ENCODE results near the gene GMPS. TPM values are rescaled to one million over a fixed set of nuclear protein-coding genes. Genes with fewer than 3 reads are reported as not detected.
"Not testable (repeated sequence)": the region's sequence is repeated elsewhere in the genome, so short reads cannot be mapped to it uniquely, and the experiment has no call there.

The GMPS gene
- total RNA-seq (66.0 and 67.5 TPM in 2 replicates), polyA plus RNA-seq (15.0 and 18.7 TPM in 2 replicates), polyA minus RNA-seq (17.2 and 27.1 TPM in 2 replicates), Bru-seq, nascent RNA (percentile 91 among the genes with signal in this experiment), BruChase-seq, experiment 1, labeled RNA remaining after a 6-hour chase (percentile 86 among the genes with signal in this experiment), BruChase-seq, experiment 2, labeled RNA remaining after a 2-hour chase (percentile 83 among the genes with signal in this experiment)
- polyA plus RNA-seq (2011; cell fraction: cytosol; rRNA removed), result 32.9 and 37.0 TPM in 2 replicates
- 25.7 and 38.2 TPM in 2 replicates for polyA plus RNA-seq (2011; cell fraction: nucleus; rRNA removed)
- 53.3 and 77.6 TPM in 2 replicates for polyA plus RNA-seq (2012)
- 90.0 TPM for polyA minus RNA-seq (2011; cell fraction: cytosol; rRNA and poly(A)+ RNA removed)
- polyA minus RNA-seq (2011; cell fraction: nucleus; rRNA and poly(A)+ RNA removed), result 15.2 and 19.7 TPM in 2 replicates
- long read RNA-seq, full-length matches to known transcripts, result 132 of 147 reads
- long read RNA-seq, partial matches to known transcripts, result 8 of 147 reads
- long read RNA-seq, other reads (novel, unspliced or antisense), result 7 of 147 reads

- no peaks in the 10 kb centered on the region for H3K27me3 ChIP-seq (ENCODE audit: control insufficient read depth in 2 of 2, insufficient read depth in 2 of 2, low read length in 2 of 2)
- intact Hi-C loops (cut with micrococcal nuclease) (loop anchor here (1.0 to 10.0 kb wide), 3 partner anchors 16 to 1294 kb away; partner anchors contain the start of genes C3orf33, CCNL1 and SLC33A1), dilution Hi-C loops (cut with MboI; ENCODE audit: extremely low pct_ligation_motif_present, low sequenced_read_pairs) (no loop called here)
- POLR2A ChIA-PET, result interaction anchor here (0.7 to 1.2 kb wide), 2 partner anchors 16 to 64 kb away, joined by 4 read pairs; partner anchors contain the start of genes C3orf33 and SLC33A1
- peak within 1 kb of the TSS; percentile 99 for H3K4me2 ChIP-seq (ENCODE audit: insufficient read depth, low read length)
- peak within 1 kb of the TSS; percentile 93 to 98 (median 96) for H3K4me3 ChIP-seq (replicated peaks in 1 of 3; ENCODE audit: insufficient read depth in 1 of 3, low read depth in 1 of 3, low read length in 3 of 3)
- H3K9me1 ChIP-seq (replicated peaks; ENCODE audit: control insufficient read depth, extremely low read depth, insufficient read depth, low read length), result no peaks in the 10 kb centered on the region
- H3K27ac ChIP-seq (ENCODE audit: insufficient read depth, low read depth, low read length), result peak within 1 kb of the TSS; percentile 79
- peak; percentile 96 for DNase-seq (ENCODE audit: low read depth, low spot score)
- H3K4me1 ChIP-seq (ENCODE audit: control insufficient read depth, extremely low read depth, insufficient read depth, low read length), result peaks cover 20% of the 10 kb centered on the region
- H3K9ac ChIP-seq (replicated peaks; ENCODE audit: extremely low read depth, insufficient read depth, low read length), result peak within 1 kb of the TSS; percentile 89
- peak; percentile 84 for FAIRE-seq
- H3K36me3 ChIP-seq (ENCODE audit: control insufficient read depth in 2 of 2, extremely low read depth in 1 of 2, insufficient read depth in 2 of 2, low read length in 2 of 2), result no peaks in the 10 kb centered on the region
- TF ChIP-seq CTCF (IDR thresholded peaks at IDR 0.05; ENCODE audit: extremely low read depth in 1 of 2, insufficient read depth in 1 of 2, low read depth in 1 of 2, low read length in 2 of 2) (peak; percentile 8 to 33), MAX (IDR thresholded peaks at IDR 0.05; ENCODE audit: insufficient read depth, insufficient read length) (peak; percentile 34), JUN (IDR thresholded peaks at IDR 0.05; ENCODE audit: borderline replicate concordance, insufficient read depth, insufficient read length, low read depth) (no peak), GATA2 (IDR thresholded peaks at IDR 0.05; ENCODE audit: insufficient read depth, insufficient read length, low read depth, low read length) (no peak), MYC (IDR thresholded peaks at IDR 0.05; ENCODE audit: low read depth, low read length) (no peak), POLR2AphosphoS5 (IDR thresholded peaks at IDR 0.05; ENCODE audit: insufficient read depth, low read depth, low read length) (peak; percentile 70), EZH2 (IDR thresholded peaks at IDR 0.05; ENCODE audit: borderline replicate concordance, low read depth, low read length, severe bottlenecking) (no peak), FOS (IDR thresholded peaks at IDR 0.05; ENCODE audit: borderline replicate concordance, insufficient read depth, low read length) (no peak), POLR2A (IDR thresholded peaks at IDR 0.05; ENCODE audit: low read depth, low read length) (peak; percentile 59)
- peaks cover 47% of the 10 kb centered on the region for H3K79me2 ChIP-seq (ENCODE audit: control insufficient read depth, insufficient read depth, low read length)
- H4K20me1 ChIP-seq (replicated peaks; ENCODE audit: control insufficient read depth, extremely low read depth, insufficient read depth, low read length), result peaks cover 3% of the 10 kb centered on the region
- BruUV-seq (replicated peaks), result no TSS peak
- peak within 1 kb of the TSS; percentile 100 for H2AFZ ChIP-seq (ENCODE audit: low read depth, low read length)
- CTCF ChIA-PET, result interaction anchor here (1.1 to 4.7 kb wide), 3 partner anchors 17 to 64 kb away, joined by 3 to 40 read pairs (median 5); partner anchors contain the start of genes C3orf33 and SLC33A1
- no peaks in the 10 kb centered on the region for H3K9me3 ChIP-seq (replicated peaks; ENCODE audit: control insufficient read depth, insufficient read depth, low read length)
These were observed at the start of gene GMPS for GRCh38 chr3:155870133-155870944. Gene GMPS, plus strand, starts transcription at chr3:155870650. Its CDS starts 221 bp downstream, at chr3:155870871.

GRCh38 chr3:155828490-155829098 is 41.9 kb upstream of the GMPS start:
- H3K9me3 ChIP-seq (replicated peaks; ENCODE audit: control insufficient read depth, insufficient read depth, low read length); H3K4me2 ChIP-seq (ENCODE audit: insufficient read depth, low read length); H4K20me1 ChIP-seq (replicated peaks; ENCODE audit: control insufficient read depth, extremely low read depth, insufficient read depth, low read length); BruUV-seq (replicated peaks); H3K4me1 ChIP-seq (ENCODE audit: control insufficient read depth, extremely low read depth, insufficient read depth, low read length); H3K36me3 ChIP-seq (ENCODE audit: control insufficient read depth in 2 of 2, extremely low read depth in 1 of 2, insufficient read depth in 2 of 2, low read length in 2 of 2); H3K79me2 ChIP-seq (ENCODE audit: control insufficient read depth, insufficient read depth, low read length); DNase-seq (ENCODE audit: low read depth, low spot score); FAIRE-seq; H3K4me3 ChIP-seq (replicated peaks in 1 of 3; ENCODE audit: insufficient read depth in 1 of 3, low read depth in 1 of 3, low read length in 3 of 3); H3K27me3 ChIP-seq (ENCODE audit: control insufficient read depth in 2 of 2, insufficient read depth in 2 of 2, low read length in 2 of 2); H3K27ac ChIP-seq (ENCODE audit: insufficient read depth, low read depth, low read length); POLR2A ChIA-PET; H3K9me1 ChIP-seq (replicated peaks; ENCODE audit: control insufficient read depth, extremely low read depth, insufficient read depth, low read length); dilution Hi-C loops (cut with MboI; ENCODE audit: extremely low pct_ligation_motif_present, low sequenced_read_pairs); H2AFZ ChIP-seq (ENCODE audit: low read depth, low read length); intact Hi-C loops (cut with micrococcal nuclease); H3K9ac ChIP-seq (replicated peaks; ENCODE audit: extremely low read depth, insufficient read depth, low read length): not testable (repeated sequence)
- CTCF ChIA-PET, result interaction anchor here (2.0 kb wide), 1 partner anchor 23 kb away, joined by 10 read pairs; the partner anchor contains the start of gene C3orf33
